Hepatic stellate cell (primary cell): ENCODE measurements around the gene CDK8.
"Not testable (repeated sequence)": the region's sequence is repeated elsewhere in the genome, so short reads cannot be mapped to it uniquely, and the experiment has no call there.

Source experiments
- DNase-seq: peaks from one replicate; pipeline ENCODE4 v3.0.0; 2011; ENCODE audit warnings: low spot score

Gene CDK8

DNA sequence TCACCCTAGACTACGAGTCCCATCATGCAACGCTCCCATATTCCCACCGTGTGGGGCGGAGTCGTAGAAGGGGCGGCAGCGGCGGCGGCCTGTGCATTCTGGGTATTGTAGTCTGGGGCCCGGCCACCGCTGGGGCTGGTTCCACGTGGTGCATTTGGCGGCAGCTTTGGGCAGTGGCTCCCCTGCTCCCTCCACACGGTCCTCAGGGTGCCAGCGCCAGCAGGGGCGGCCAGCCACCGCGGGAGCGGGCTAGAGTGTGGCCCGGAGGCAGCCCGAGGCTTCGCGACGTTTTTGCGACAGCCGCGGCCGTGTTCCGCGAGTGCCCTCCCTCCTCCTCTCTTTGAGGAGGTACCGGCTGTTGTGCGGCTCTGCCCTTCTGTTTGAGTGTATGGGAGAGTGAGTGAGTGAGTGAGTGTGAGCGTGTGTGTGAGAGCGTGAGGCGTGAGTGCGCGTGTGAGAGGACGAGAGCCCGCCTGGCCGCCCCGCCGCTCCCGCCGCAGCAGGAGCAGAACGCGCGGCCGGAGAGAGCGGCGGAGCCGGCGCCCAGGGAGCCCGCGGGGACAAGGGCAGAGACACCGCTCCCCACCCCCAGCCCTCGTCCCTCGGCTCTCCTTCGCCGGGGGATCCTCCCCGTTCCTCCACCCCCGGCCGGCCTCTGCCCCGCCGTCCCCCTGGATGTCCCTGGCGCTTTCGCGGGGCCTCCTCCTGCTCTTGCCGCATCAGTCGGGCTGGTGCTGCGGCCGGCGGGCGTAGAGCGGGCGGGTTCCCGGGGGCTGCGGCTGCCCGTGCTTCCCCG is at the start of gene CDK8:
Gene CDK8 (plus strand): TSS at position 343 of the 796 bp plus-strand sequence. CDS start 513 bp downstream, outside the sequence.
- peak; percentile 78 for DNase-seq

DNA sequence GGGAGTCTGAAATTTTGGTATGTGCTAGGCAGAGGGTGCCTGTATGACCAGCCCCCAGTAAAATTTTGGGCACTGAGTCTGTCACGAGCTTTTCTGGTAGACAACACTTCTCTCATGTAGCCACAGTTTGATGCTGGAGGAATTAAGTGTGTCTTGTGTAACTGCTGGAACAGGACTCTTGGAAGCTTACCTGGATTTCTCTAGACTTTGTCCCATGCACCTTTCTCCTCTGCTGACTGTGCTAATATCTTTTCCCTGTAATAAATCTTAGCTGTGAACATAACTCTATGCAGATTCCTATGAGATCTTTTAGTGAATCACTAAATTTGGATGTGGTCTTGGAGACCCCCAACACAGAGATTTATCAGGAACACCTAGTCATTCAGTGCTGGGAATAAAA is 45.6 kb upstream of the CDK8 start:
- no peak for DNase-seq

DNA sequence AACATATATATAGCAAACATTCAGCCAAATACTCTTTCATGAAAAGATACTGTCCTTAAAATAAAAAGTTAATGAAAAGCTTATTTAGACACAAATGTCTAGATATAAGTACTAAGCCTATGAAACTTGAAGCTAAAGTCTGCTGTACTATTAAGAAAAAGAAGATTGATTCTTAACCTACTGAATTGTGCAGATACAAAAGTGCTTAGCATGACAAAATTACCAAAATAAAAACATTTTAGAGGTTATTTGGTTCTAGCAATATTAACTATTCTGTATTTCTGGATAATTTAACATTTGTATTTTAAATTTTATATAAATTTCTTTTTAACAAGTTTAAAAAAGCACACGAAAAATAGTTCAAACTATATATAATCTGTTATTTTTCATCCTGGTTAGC is 40.6 kb upstream of the CDK8 start:
- DNase-seq, result no peak

DNA sequence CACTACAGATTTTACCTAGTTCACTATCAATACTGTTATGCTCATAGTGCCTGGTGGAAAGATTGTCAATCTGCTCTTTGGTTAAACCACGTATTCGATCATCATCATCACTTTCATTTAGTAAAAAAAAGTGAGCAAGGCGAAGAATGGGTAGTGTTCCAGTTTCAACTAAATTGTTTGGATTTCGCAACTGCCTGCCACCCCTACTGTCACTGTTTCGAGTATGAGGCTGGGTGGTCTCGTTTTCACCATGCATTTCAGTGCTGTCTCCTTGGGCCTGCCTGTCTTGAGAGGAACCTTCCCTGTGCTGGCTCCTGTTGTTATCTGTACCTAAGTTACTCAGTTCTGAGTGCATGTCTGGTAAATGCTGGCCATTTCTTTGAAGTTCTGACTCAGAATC is 39.9 kb upstream of the CDK8 start:
- DNase-seq, result no peak

DNA sequence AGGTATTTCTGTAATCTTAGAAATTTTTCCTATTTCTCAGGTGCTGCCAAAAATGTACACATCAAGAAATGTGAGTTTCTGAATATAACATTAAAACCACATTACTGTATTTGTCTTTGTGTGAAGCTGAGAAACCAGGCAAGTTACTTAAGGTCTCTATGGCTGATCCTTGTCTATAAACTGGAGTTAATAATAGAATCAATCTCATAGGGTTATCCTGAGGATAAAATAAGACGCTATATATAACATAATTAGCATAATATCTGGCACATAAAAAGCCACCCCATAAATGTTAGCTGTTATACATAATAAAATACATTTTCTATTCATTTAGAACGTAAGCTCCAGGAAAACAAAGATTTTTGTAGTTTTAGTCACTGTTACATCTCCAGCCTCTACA is 37.9 kb upstream of the CDK8 start:
- DNase-seq, result no peak

DNA sequence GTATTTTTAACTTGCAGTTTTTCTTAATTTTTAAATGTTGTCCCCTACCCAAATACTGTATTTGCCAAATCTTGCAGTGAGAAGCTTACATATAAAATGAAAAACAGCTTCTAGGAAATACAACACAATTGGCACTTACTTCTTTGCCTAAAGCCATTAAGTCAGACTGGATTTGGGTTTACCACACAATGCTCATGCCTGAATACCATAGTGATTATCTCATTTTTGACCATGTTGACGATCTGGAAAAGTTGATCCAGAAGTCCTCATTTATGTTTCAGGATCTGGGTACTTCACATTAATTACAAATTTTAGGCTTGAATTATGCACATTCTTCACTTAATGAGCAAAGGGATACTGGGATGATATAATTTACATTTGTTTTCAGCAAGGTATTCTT is 34.2 kb upstream of the CDK8 start:
- no peak for DNase-seq

DNA sequence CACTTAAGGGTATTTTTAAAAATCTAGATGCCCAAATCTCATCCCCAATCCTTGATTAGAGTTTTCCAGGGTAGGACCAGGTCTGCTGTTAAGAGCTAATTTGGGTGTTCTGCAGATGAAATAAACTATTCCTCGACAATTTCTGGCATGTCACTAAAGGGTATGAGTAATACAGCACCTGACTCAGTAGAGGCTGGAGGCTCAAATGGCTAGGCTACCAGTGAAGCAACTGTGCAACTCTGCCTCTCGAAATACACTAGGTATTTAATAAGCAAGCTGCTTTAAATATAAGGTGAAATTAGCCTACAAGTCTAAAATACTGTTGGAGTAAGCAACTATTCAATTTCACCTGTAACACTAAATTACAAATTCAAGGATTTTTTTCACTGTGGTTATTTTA is 33.4 kb upstream of the CDK8 start:
- DNase-seq, result no peak

DNA sequence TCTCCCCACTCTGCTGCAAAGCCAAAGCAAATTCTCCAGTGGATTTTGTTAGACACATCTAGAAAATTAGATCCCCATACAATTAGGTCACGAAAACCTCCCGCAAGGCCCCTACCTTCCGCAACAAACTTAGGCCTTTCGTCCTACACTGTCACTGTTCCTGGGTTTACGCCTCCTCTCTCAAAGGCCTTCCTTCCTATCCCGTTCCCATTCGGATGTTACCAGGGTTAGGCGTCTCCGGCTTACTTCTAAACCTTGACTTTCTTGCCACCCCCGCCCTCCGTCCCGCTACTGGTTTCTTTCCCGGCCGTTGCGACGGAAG is 32.6 kb upstream of the CDK8 start:
- no peak for DNase-seq

DNA sequence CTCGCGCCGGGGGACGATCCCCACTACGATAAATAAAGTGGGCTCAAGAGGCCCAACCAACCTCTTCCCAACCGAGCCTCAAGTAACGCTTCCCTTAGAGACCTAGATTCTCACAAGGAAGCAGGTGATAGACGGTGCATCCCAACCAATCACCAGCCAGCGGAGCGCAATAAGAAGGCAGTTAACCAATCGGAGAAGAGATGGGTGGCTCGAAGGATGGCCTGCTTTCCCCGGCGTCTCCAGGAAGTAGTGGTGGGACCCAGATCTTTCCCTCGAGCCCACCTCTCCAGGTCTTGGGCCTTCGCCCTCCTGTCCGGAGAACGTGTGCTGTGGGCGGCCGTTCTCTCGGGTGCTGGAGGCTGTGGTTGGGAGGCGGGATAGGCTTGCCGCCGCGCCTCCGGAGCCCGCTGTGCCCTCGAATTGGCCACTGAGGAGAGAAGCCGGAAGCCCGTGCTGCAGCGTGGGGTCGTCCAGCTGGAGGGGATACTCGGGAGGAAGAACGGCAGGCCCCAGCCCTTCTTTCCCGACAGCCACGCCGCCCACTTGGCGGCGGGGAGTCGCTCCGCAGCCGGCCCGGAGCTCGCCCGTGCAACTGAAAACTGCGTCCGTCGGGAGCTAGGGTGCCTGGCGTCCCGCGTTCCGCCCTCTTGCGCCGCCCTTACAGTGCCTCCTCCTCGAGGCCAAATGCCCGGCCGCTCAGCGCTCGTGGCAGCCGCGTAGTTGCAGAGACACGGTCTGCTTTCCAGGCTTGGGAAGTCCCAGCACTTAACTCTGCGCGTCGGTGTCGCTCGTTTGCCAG is 32.0 kb upstream of the CDK8 start, which contains the start of gene RNF6:
Gene RNF6 (minus strand): TSS at position 594 of the 799 bp plus-strand sequence. CDS start 2,665 bp downstream, outside the sequence.
- DNase-seq, result peak; percentile 99

DNA sequence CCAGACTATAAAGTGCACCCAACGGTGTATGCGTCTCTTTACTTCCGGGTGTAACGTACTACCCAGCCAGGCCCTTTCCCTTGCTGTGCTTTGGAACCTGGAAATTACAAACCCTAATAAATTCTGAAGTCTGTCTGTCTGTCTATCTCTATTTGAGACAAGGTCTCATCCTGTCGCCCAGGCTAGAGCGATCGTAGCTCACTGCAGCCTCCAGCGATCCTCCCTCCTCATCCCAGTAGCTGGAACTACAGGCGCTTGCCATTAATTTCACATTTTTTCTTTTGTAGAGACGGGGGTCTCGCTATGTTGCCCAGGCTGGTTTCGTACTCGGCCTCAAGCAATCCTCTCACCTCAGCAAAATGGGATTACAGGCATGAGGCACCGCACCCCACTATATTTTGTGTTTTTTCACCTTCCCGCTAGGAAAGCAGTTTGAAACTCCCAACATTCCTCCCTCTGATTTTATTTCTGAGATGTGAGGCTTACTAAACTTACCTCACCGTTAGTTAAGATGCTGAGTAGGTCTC is 31.3 kb upstream of the CDK8 start:
- DNase-seq, result no peak

DNA sequence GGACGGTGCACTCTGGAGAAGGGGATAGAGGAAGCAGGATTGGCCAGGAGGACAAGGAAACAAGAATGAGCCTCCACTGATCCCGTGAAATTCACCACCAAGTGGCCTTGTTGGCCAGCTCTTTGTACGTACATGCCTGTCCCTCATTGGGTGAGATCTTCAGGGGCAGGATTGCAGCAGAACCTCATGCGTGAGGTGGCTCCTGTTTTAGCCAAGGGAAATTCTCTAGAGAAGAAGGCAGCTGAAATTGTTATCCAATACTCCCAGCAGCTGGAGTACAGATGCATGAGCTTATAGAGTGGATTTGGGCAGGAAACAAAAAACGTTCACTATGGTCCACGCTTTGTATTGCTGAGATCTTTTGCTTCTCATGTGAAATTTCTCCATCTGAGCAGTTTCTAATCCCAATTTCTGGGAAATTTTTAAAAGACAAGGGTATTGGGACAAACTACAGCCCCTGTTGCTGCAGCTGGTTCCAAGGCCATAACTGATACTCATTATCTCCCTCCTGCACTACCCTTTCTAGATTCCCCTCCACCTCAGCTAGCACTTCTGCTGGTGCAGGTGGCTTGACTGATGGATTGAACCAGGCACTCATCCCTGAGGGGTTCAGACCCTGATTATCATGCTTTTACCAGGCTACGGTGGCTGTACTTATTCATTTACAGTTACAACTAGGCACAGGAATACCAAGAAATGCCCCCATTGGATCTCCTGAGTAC is 27.9 kb upstream of the CDK8 start:
- no peak for DNase-seq

DNA sequence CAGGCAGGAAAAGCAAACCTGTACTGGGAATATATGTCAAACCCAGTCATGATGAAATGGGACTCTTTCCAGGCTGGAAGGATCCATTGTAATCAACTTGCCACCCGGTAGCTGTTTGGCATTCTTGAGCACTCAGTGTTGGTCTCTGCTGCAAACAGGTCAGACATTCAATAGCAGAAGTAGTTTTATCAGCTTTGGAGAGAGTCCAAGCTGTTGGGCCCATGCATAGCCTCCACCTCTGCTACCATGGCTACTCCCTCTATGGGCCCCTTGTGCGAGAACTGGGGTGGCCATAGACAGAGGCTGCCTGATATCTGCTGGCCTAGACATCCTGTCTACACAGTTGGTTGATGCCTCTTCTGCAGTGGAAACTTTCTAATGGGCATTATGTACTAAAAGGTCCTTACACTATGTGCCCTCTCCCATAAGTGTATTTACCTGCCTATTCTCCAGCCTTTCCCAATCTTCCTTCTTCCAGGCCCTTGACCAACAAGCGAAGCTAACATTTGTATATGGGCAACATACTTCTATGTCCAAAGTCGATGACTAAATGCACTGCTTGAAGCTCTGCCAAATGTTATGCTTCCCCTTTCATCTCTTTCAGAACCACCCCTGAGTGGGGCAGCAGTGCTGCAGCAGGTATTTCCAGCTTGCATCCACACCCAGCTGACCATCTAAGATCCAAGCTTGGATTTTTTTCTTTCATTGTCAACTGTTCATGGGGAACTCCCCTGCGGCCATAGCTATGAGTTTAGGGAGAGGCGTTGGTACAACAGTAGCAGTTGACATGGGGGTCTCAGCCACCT is 26.6 kb upstream of the CDK8 start:
- no peak for DNase-seq

DNA sequence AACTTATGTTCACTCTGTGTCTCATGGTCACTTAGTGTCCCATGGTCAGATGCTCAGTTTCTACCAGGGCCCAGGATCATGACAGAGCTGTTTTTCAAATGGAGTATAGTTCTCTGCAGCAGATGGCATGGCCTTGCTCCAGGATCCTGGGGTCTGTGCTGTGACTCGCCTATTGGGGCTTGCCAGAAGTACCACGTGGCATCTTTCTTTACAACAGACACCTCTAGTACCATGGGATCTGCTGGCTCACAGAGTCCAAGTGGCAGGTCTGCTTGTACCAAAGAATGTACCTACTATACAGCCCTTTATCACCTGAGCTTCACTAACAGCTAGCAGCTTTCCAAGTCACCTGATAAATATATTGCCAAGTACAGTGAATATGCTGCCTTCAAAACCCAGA is 25.8 kb upstream of the CDK8 start:
- no peak for DNase-seq

DNA sequence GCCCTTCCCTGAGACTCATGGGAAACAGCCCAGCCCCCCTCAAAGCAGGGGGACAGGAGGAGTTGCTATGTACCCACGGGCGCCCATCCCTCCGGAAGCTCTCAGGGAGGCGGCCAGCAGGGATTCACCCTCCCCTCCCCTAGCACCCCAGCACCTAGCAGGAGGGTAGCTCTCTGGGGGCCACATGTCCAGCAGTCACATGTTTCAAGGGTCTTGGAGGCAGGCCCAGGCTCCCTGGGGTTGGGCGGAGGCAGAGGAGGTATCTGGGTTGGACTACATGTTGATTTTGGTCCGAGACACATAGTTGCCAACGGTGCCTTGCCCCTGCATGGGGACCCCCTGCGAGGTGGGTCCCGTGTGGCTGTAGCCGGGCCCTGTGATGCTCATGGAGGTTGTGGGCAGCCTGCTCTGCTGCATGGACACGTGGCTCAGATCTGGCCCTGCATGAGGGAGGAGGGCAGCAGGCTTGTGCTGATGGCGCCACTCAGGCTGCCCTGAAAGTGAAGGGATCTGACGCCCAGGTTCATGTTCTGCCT is 24.8 kb upstream of the CDK8 start:
- DNase-seq, result no peak

DNA sequence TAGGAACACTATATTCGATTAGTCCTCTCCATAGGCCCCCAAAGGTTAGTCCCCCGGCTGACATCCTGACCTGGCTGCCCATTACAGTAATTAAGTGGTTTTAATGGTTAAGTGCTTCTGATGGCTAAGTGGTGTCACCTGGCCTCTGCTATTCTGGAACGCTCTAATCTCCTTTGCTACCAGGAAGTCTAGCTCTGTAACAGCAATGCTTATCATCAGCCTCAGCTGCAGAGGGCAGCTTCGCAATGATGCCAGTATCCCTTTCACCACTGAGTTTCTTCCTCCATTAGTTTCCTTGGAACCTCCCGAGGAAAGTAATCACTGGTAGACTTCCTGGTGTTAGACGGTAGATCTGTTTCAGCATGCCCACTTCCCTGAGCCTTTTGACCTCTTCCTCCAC is 23.2 kb upstream of the CDK8 start:
- DNase-seq, result no peak

DNA sequence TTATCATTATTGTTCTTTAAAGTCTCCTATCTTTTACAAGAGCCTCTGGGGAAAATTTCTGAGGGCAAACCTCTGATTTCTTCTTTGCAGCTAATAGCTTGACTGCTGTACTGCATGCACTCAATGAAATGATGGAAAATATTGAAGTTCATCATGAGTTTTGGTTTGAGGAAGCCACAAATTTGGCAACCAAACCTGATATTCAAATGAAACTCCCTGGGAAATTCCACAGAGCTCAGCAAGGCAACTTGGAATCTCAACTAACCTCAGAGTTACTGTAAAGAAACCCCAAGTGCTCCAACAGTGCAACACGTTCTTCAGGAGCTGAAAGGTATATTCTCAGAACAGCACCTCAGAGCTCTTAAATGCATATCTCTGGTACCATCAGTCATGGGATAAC is 17.6 kb upstream of the CDK8 start:
- DNase-seq, result no peak

DNA sequence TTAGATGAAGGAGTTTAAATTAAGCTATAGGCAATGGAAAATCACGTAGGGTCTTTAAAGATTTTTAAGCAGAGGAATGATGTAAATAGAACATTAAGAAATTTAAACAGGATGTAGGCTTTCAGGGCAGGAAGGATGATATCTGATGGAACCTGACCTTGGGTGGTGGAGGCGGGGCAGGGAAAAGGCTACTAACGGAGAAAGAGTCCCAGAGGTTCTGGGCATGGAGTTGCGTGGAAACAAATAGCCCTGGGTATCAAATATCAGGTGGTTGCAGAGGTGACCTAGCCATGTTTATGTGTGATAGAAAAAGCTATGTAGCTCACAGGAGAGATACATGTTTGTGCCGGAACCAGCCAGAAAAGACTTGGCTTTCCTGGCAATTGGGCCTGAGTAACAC is 7.8 kb upstream of the CDK8 start:
- no peak for DNase-seq

DNA sequence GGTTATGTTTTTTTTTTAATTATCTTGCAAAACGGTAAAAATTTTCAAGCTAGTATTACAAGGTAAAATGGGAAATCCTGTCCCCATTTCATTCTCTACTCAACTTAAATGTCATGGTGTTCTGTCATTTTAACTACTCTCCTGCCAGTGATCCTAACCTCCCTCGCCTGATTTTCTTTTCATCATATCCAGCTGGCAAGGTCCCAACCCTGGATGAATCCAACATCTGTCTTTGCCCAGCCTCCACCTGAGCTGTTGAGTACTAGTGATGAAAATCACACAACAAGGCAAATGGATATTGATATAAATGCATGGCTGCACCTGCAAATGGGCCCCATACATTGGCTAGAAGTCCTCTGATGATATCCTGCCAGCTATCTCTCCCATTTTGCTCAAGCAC is 6.9 kb upstream of the CDK8 start:
- DNase-seq, result no peak

DNA sequence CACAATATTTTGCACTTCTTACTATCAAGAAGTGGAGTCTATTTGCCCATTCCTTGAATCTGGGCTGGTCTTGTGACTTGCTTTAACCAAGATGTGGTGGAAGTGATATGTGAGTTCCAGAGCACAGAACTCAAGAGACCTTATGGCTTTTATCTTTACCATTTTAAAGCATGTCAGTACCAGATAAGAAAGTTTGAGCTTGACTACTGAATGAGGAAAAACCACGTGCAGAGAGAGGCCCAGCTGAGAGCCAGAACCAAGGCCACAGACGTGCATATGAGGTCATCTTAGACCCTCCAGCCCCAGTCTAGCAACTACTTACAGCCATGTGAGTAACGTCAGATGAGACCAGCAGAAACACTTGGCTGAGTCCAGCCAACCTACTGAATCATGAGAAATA is 6.3 kb upstream of the CDK8 start:
- no peak for DNase-seq

DNA sequence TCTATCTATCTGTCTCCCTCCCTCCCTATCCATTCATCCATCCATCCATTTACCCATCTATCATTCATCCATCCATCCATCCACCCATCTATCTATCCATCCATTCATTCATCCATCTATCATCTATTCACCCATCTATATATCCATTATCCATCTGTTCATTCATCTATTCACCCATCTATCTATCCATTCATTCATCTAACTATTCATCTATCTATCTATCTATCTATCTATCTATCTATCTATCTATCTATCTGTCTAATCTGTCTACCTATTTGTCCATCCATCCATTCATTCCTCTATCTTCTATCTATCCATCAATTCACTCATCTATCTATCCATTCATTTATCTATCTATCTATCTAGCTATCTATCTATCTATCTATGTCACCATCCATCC is 4.4 kb upstream of the CDK8 start:
- DNase-seq, result no peak

DNA sequence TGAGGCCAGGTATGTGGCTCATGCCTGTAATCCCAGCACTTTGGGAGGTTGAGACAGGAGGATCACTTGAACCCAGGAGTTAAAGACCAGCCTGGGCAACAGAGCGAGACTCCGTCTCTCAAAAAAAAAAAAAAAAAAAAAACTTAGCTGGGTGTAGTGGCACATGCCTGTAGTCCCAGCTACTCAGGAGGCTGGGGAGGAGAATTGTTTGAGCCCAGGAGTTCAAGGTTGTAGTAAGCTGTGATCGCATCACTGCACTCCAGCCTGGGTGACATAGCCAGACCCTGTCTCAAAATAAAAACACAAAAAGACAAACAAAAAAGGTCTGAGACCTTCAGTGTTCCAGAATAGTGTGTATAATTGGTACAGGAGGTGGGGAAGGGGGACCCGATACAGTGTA is 1.9 kb upstream of the CDK8 start:
- not testable (repeated sequence) for DNase-seq
